Measurements from ENCODE around the gene WIPF1.

DNA sequence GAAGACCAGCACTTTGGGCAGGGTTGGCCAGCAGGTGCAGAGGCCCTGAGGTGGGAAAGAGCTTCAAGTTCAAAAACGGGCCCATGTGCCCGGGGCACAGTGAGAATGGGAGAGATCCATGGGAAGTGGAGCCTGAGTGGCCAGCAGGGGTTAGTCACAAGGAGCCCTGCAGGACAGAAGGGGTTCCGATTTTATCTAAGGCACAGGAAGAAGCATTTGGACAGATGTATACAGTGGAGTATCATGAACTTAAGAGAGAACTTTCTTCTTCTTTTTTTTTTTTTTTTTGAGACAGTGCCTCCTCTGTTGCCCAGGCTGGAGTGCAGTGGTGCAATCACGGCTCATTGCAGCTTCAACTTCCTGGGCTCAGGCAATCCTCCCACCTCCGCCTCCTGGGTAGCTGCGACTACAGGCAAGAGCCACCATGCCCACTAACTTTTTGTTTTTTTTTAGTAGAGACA lies 24.0 kb downstream of the WIPF1 start:
- TF ChIP-seq, protein P1, sequence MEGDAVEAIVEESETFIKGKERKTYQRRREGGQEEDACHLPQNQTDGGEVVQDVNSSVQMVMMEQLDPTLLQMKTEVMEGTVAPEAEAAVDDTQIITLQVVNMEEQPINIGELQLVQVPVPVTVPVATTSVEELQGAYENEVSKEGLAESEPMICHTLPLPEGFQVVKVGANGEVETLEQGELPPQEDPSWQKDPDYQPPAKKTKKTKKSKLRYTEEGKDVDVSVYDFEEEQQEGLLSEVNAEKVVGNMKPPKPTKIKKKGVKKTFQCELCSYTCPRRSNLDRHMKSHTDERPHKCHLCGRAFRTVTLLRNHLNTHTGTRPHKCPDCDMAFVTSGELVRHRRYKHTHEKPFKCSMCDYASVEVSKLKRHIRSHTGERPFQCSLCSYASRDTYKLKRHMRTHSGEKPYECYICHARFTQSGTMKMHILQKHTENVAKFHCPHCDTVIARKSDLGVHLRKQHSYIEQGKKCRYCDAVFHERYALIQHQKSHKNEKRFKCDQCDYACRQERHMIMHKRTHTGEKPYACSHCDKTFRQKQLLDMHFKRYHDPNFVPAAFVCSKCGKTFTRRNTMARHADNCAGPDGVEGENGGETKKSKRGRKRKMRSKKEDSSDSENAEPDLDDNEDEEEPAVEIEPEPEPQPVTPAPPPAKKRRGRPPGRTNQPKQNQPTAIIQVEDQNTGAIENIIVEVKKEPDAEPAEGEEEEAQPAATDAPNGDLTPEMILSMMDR (conservative IDR thresholded peaks at IDR 0.05), result no peak
- no peak for TF ChIP-seq ZFX (IDR thresholded peaks at IDR 0.05)

Data from C4-2B (cell line).